AG04449 (cell line): ENCODE data around the gene CTAGE6.
"Not testable (repeated sequence)": the region's sequence is repeated elsewhere in the genome, so short reads cannot be mapped to it uniquely, and the experiment has no call there.

ENCODE experiments used
- CTCF ChIA-PET: fragments of 350-600 bp; formaldehyde crosslinking; extraction: SDS; loops from one replicate; lab custom pipeline; 2021; ENCODE audit warnings: antibody characterized with exemption; lab: Yijun Ruan, JAX
- POLR2A ChIA-PET: fragments of 400-600, 350-600 bp; formaldehyde crosslinking; extraction: SDS; loops from one replicate; lab custom pipeline; 2020; ENCODE audit warnings: antibody characterized with exemption, inconsistent platforms; lab: Yijun Ruan, JAX
- DNase-seq: peaks from one replicate; pipeline ENCODE4 v3.0.0-alpha.2; 2010; ENCODE audit warnings: low read depth, low spot score
- H3K4me3 ChIP-seq: 2 replicates; pipeline ENCODE4 v1.5.1; 2011; ENCODE audit warnings: low read depth, mild to moderate bottlenecking, control low read depth, low read length

CTAGE6 gene

DNA sequence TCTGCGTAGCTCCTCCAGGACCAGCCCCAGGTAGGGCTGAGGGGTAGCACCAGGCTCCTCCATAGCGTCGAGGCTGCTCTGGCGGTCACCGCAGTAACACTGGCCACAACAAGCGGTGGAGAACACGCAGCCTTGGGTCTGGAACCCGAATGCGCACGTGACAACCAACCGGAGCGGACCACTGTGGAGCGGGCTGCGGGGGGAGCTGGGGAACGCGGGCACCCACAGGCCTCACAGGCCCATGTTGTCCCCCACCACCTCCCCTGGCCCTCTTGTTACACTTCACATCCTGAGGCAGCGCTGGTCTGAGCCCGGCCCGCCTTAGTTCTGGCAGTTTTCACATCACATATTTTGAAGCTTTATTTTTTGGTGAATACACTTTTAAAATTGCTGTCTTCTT, at the start of gene CTAGE6:
Gene CTAGE6, minus strand, starts transcription at position 101 of the 400 bp plus-strand sequence. Its CDS starts 38 bp downstream, at position 63.
- H3K4me3 ChIP-seq, CTCF ChIA-PET, POLR2A ChIA-PET, DNase-seq: not testable (repeated sequence)

DNA sequence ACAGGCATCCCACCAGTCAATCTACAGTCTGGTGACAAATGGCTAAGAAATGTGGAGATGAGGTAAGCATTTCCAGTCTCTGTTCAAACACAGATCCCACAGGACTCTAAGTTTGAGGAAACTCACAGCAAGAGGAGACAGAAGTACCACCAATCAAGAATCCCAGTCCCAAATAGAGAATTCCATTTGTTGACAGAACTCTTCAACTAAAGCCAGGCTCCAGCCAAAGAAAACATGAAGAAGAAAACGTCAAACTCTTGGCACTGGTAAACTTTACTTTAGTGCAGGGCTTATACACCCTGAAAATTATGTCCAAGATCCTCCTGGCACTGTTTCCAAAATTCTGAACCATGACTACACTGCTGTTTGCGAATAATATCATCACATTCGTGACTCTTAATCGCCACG, 49.2 kb upstream of the CTAGE6 start:
- DNase-seq, CTCF ChIA-PET, POLR2A ChIA-PET, H3K4me3 ChIP-seq: not testable (repeated sequence)

GRCh38 chr7:143797896-143798290, 40.4 kb upstream of the CTAGE6 start:
- H3K4me3 ChIP-seq, CTCF ChIA-PET, DNase-seq, POLR2A ChIA-PET: not testable (repeated sequence)

DNA sequence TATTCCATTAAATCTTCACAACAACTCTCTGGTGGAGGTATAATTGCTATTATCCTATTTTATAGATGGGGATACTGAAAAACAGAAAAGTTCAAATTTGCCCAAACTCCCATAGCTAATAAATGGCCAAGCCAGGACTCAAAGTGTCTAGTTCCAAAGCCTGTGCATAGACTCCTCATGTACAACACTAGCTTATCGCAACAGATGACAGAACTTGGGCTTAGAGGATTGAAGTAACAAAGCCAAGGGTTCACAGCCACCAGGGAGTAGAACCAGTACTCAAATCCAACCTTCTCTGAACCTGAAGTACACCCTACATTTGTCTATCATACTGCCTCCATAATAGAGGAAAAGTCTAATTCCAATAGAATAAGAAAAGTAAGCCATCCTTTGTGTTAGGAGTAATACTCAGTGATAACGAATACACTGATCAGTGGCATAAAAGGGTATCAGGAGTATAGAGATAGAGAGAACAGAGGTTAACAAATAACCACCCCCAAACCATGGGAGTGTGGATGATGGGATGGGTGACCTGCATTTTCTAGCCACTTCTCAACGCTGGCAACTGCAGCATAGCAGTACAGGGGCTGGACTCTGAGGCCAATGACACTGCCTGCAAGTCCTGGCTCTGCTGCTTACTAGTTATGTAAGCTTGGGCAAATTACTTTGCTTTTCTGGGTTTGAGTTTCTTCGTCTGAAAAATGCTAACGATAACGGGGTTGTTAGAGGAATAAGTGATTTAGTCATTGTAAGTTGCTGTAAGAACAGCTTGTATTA, 39.8 kb upstream of the CTAGE6 start:
- H3K4me3 ChIP-seq, DNase-seq, CTCF ChIA-PET, POLR2A ChIA-PET: not testable (repeated sequence)

- CTCF ChIA-PET, DNase-seq, H3K4me3 ChIP-seq, POLR2A ChIA-PET: not testable (repeated sequence)
Measured at GRCh38 chr7:143795653-143796052, 38.2 kb upstream of the CTAGE6 start.

DNA sequence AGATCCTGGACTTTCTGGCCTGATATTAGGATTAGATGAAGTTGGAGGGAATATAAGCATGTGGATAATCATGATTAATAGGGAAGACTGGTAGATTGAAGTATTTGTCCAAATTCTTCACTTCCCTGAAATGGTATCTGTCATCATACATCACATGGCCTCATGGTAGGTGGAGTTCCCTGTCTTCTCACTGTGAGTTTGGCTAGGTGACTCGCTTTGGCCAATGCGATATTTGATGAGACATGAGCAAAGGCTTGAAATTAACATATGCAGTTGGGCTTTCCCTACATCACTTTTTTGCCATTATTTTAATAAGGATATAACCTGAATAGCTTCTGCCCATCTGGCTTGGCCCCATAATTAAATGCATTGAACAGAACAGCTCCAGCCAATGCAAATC, 35.1 kb upstream of the CTAGE6 start:
- H3K4me3 ChIP-seq, DNase-seq, POLR2A ChIA-PET, CTCF ChIA-PET: not testable (repeated sequence)

DNA sequence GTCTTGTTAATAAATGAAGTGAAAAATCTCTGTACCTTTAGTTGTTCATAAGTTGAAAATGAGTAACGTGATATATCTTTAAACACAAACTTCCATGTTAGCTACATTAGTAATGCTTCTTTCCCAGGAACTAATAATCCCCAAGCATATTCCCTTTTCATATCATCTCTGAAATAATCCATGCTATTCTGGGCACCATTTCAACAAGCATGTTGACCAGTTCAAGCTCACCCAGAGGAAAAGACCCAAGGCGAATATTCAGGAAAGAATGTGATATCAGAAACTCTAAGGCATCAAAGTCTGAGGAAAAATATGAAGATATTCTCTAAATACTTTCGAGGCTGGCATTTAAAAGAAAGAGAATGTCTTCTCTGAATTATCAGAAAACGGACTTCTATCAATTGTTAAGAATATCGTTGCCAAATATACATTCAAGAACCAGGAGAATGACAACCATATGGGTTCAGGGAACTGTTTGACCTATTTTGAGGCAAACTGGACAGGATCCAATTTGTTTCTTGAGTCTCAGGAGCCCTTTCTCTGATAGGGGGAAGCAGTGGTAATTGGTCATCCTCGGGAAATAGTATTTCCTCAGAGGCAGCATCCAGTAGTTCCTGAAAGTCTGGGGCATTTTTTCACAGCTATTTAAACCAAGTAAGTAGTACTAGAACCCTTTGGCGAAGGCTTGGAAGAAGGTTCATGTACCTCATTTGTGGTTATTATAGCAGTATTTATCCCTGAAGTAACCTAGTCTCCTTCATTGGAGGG, 28.1 kb upstream of the CTAGE6 start:
- POLR2A ChIA-PET, H3K4me3 ChIP-seq, DNase-seq, CTCF ChIA-PET: not testable (repeated sequence)

DNA sequence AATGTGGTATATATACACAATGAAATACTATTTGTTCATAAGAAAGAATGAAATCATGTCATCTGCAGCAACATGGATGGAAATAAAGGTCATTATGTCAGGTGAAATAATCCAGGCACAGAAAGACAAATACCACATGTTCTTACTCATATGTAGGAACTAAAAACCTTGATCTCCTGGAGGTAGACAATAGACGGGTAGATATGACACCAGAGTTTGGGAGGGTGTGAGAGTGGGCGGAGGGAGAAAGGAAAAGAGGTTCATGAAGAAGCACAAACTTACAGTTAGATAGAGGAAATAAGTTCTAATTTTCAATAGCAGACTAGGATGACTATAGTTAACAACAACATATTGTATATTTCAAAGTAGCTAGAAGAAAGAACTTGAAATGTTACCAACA, 22.1 kb upstream of the CTAGE6 start:
- DNase-seq, POLR2A ChIA-PET, H3K4me3 ChIP-seq, CTCF ChIA-PET: not testable (repeated sequence)

- DNase-seq, POLR2A ChIA-PET, CTCF ChIA-PET, H3K4me3 ChIP-seq: not testable (repeated sequence)
Measured at GRCh38 chr7:143772738-143773468, 15.4 kb upstream of the CTAGE6 start.

DNA sequence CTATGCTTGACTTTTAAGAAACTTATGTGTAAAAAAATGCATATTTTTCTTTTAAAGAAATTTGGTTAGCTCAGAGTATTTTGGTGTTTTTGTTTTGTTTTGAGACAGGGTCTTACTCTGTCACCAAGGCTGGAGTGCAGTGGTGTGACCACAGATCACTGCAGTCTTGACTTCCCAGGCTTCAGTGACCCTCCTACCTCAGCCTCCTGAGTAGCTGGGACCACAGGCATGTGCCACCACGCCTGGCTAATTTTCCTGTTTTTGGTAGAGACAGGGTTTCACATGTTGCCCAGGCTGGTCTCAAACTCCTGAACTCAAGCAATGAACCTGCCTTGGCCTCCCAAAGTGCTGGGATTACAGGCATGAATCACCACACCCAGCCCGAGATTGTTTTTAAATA, 10.0 kb upstream of the CTAGE6 start:
- H3K4me3 ChIP-seq, DNase-seq, CTCF ChIA-PET, POLR2A ChIA-PET: not testable (repeated sequence)

GRCh38 chr7:143765678-143766077, 8.2 kb upstream of the CTAGE6 start:
- POLR2A ChIA-PET, DNase-seq, CTCF ChIA-PET, H3K4me3 ChIP-seq: not testable (repeated sequence)

DNA sequence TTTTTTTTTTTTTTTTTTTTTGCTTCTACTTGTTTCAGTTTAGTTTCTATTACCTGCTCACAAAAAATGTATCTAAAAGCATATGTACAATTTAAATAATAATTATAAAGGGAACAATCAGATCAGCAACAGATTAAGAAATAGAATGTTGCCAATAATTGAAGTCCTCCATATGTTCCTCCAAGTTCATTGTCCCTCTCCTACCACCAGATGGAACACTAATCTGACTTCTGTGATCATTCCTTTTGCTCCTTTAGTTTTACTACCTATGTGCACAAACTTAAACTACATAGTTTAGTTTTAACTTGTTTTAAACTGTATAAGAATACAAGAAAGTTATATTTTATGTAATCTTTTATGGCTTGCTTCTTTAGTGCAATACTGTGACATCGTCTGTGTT, 5.6 kb upstream of the CTAGE6 start:
- CTCF ChIA-PET, POLR2A ChIA-PET, H3K4me3 ChIP-seq, DNase-seq: not testable (repeated sequence)

DNA sequence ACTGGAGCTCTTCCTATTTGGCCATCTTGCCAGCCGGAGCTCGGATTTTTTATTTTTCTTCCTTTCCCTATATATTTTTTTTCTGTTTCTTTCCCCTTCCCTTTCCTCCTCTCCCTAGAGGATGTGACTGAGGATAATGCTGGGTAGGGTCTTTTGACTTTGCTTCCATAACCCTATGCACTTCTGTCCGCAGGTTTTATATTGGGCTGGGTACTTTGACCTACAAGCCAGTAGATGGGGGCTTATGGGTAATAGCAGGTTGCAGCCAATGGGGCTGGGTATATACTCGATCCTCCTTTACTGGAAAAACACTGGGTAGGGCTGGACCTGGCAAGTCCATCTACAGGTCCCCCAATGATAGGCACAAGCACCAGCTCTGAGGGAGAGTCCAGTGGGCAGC, 12.2 kb downstream of the CTAGE6 start:
- CTCF ChIA-PET, DNase-seq, POLR2A ChIA-PET, H3K4me3 ChIP-seq: not testable (repeated sequence)
